Hematopoietic multipotent progenitor cell (in vitro differentiated cells): ENCODE data around the gene IL1R1. TPM values are rescaled to one million over a fixed set of nuclear protein-coding genes. Genes with fewer than 3 reads are reported as not detected.
A peak's percentile ranks its signal among the peaks of the same experiment; 100 is the strongest.

Experiments
- DNase-seq, 3 donors: peaks; one replicate each; pipeline ENCODE4 v3.0.0-alpha.2; 2011 to 2015; ENCODE audit warnings: low read depth in 2 of 3, low spot score in 2 of 3
- total RNA-seq: library from RNA; depleted of rRNA; stranded (reverse); fragments of >200 nt; gene quantifications from one replicate; pipeline ENCODE4 v1.2.3, GENCODE V29; 2012

The IL1R1 gene
- total RNA-seq, 1 donor, result 0.27 TPM

- DNase-seq, result no peak
Observed at GRCh38 chr2:102137138-102137537, 5.4 kb upstream of the IL1R1 start.

- peak in 2 of 3 donors; percentile 24 to 80 for DNase-seq
Observed at GRCh38 chr2:102138331-102138730, 4.2 kb upstream of the IL1R1 start.

- DNase-seq, result no peak
Observed at GRCh38 chr2:102139851-102140250, 2.7 kb upstream of the IL1R1 start.

DNA sequence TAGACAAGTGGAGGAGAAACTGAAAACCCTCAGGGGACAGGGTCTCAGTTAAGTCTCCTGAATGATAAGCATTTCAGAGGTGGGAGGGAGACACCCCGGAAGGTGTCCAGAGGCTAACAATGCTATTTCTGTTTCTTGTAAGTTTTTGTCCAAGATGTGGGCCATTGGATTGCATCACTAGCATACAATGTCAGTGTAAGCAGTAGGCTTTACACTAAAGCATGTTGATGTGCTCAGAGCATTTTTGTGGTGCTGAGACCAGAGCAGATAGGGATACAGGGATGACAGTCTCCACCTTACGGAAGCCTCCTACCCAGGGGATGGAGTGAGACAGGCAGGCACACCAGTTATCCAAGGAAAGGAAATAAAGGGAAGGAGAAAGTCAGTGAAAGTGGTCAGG, 2.2 kb upstream of the IL1R1 start:
- DNase-seq, result no peak

DNA sequence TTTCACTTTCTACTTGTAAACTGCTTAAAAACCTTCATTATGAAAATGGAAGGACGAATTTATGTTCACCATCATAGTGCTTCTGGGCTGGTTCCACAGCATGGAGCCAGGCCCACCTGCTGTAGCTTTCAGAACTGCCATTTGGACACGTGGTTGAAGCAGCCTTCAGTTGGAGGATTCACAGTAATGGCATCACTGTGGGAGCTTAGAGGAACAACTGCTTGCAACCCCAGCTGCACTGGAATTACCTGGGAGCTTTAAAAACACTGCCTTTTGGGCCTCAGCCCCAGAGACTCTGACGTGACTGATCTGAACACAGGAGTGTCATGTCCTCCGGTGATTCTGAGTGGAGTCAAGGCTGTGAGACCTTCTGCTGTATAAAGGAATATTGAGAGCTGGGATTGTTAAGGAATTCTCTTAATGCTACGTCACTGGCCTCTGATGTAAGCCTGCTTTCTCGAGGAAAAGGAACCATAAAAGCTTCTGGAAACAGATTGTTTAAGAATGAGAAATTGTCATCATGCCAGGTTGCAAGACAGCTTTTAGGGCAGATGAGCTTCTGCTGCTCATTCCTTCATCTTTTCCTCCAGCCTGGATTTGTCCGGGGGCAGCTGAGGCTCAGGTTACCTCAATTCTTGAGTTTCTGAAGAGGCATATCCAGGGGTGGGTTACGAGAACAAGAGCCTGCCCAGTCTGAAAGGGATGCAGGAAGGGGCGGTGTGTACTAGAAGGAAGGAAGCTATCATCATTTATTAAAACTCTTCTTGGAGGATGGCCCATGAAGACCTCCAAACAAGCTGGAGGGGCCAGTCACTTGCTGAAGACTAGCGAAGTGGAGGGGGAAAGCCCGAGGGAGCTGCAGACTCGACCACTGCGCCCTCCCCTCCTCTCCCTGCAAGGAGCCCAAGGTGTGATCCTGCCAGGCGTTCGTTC, 1.3 kb upstream of the IL1R1 start:
- DNase-seq, result no peak

GRCh38 chr2:102142829-102143449, 393 bp downstream of the IL1R1 start:
- no peak for DNase-seq

GRCh38 chr2:102143450-102143985, 972 bp downstream of the IL1R1 start:
- DNase-seq, result no peak

DNA sequence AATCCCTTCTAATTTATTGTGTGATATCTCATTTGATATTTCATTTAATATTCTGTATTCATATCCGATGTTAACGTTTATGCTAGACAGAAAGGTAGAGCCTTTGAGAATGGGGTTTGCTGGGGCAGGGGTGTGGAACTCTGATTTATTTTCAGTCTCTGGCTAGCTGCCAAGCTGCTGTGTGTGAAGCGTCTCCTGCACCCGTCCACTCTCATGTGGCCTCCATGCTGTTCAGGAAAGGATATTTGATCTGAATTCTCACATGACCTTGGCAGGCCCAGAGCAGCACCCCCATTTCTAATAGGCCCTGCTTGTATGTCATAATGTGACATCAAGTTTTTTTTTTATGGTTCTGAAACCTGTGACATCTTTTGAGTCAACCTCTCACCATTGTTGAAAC, 1.6 kb downstream of the IL1R1 start:
- no peak for DNase-seq

DNA sequence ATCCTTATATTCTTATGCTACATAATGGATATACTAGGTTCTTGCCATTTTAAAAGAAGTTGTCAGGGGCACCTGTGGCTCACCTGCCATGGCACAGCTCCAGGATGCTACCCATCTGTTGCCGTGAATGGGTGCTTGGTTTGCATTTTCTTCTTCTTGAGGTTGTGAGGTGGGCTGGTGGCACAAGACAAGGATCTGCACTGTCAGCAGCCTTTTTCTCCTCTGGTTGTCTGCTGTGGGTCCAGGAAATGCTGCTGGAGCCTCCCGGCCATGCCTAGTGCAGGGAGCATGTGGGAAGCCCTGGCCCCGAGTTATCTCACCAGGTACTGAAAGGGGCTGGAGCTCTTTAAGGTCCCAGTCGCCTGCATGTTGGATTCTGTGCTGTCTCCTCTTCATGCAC, 2.6 kb downstream of the IL1R1 start:
- no peak for DNase-seq

GRCh38 chr2:102145934-102146333, 3.4 kb downstream of the IL1R1 start:
- DNase-seq, result no peak

- DNase-seq, result no peak
Observed at GRCh38 chr2:102147935-102148334, 5.4 kb downstream of the IL1R1 start.

- no peak for DNase-seq
Observed at GRCh38 chr2:102149243-102149642, 6.7 kb downstream of the IL1R1 start.

GRCh38 chr2:102149644-102150455, 7.3 kb downstream of the IL1R1 start:
- no peak for DNase-seq

DNA sequence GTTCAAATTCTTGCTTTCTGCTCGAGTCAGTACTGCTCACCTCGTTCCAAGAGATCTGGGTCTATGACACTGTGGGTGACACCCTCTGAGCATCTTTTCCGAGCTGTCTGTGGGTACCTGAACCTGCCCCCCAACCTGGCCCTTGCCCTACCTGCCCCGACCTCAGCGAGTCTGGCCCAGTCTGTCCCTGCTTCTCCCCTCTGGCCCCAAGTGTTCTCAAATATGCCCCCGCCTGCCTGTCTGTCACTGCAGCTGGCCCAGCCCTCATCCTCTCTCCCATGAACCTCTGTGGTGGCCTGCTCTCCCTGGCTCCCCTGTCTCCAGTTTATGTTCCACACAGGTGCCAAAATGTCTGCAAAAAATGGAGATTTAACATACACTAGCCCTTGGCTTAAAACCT, 11.8 kb downstream of the IL1R1 start:
- DNase-seq, result no peak

GRCh38 chr2:102154946-102155702, 12.6 kb downstream of the IL1R1 start:
- no peak for DNase-seq

DNA sequence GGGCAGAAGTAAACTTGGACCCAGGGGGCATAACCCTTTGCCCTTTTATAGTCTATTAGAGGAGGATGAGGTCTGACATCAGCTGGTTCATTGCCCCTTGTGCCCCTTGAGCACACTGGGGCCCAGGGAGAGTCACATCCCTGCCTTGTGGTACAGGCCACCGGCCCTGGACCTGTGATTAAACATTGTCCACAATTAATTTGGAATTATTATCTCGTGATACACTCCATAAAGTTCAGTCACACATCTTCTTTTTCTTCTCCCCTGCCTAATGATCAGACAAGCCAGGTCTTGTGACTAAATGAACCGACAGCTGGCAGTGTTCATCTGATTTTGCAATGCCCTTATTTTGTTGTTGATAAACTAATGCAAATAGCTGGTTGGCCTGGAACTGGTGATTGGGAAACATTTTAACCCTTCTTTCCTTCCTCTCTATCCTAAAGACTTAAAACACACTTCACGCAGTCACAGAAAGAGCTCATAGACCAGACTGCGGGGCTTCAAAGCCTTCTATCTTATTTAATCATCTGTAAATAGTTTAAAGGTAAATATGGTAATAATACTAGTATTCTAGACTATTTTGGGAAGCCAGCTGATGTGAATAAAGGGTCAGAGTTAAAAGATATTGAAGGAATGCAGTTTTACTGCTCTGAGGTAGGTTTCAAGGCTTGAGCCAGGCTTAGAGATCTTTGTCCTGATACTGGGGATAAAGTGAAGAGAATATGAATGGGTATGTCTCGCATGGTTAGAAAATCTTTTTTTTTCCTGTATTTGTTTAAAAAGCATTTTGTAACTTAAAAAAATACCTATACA, 13.4 kb downstream of the IL1R1 start:
- DNase-seq, result no peak

DNA sequence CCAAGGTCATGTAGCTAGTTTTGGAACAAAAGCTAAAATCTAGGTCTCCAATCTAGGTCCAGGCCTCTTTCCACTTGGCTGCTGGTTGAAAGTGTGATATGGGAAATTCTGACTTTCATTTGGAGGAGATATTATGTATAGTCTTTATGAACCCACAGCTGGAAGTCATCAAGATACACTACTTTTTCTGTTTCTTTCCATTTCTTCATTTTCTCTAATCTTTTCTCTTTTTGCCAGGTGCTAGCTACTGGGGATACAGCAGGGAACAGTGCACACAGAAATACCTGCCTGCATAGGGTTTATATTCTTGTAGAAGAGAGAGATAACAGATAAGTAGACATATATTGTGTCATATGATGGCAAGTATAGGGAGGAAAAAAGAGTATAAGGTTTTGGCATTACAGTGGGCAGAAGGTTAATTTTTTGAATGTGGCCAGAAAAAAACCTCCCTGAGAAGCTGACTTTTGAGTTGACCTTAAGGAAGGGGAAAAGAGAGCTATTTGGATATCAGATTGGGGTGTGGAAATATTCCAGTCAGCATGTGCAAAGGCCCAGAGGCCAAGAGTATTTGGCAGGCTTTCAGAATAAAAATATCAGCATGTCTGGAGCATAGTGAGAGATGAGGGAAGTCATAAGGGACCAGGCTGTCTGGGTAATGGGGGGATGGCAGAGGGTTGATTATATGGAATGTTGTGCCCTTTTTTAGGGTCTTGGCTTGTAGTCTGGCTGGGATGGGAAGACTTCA, 15.6 kb downstream of the IL1R1 start:
- DNase-seq, result no peak

DNA sequence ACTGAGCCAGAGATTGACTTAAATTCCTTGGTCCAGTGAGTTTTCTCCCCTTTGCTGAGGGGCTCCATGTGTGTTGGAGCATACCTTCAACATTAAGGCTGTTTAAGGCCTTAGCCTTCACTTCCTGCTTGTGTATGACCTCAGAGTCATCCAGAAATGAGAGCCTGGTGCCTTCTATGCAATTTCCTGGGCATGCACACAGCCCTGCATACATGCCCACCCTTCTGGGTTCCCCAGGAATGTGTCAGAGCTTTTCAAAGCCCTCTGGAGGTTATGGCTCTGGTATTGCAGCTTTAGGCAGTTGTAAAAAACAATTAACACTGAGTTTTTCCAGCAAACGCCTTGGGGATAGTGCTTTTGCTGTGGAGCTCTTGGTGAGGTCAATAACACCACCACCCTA, 16.7 kb downstream of the IL1R1 start:
- DNase-seq, result no peak
